GM19395 (cell line): ENCODE results near the gene ERFE.
"Not testable (repeated sequence)": the region's sequence is repeated elsewhere in the genome, so short reads cannot be mapped to it uniquely, and the experiment has no call there.

ENCODE experiments used
- ATAC-seq: cut with Tn5 transposase; IDR thresholded peaks from one replicate; pipeline ENCODE4 v1.9.1; 2021; ENCODE audit warnings: mild to moderate bottlenecking, moderate library complexity; ENCODE audit not compliant: unreplicated experiment

ERFE gene

GRCh38 chr2:238158509-238159070, at the start of gene ERFE:
ERFE (plus strand) TSS chr2:238158970; CDS start chr2:238159008, 38 bp downstream.
- ATAC-seq: no peak

DNA sequence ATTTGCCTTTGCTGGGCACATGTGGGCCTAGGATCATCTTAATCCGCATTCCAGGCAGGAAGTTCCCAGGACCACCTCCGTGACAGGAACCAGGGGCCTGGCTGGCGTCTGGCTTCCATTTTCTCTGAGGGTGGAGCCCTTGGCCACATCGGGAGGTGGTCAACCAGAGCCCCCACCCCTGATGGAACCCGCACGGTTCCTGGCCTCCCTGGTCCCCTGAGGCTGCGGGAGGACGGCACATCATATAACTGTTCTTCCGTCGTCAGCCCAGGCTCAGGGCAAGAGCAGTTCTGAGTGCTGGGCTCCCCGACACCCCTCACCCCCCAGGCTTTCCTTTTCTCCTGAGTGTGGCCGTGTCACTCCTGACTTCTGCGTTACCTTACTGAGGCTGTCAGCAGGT, 45.2 kb upstream of the ERFE start:
- no peak for ATAC-seq

DNA sequence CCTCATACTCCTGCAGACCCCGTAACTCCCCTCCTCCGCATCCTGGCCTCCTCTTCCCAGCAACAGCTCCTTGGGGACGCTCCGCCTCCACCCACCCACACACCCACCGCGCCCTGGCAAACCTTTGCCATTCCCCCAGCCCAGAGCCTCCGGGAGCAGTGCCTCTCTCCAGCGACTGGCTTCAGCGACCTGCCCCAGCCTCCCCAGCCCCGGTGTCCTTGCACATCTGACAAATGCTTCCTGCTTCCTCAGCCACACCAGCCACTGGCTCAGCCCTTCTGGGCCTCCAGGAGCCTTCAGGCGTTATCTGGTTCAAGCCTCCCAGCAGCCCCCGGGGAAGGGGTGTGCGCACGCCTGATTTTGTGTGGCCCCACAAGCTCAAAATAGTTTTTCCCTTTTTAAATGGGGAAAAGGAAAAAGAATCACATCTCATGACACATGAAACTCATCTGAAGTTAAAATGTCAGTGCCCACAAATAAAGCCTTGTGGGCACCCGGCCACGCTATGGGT, 44.4 kb upstream of the ERFE start:
- ATAC-seq: no peak

DNA sequence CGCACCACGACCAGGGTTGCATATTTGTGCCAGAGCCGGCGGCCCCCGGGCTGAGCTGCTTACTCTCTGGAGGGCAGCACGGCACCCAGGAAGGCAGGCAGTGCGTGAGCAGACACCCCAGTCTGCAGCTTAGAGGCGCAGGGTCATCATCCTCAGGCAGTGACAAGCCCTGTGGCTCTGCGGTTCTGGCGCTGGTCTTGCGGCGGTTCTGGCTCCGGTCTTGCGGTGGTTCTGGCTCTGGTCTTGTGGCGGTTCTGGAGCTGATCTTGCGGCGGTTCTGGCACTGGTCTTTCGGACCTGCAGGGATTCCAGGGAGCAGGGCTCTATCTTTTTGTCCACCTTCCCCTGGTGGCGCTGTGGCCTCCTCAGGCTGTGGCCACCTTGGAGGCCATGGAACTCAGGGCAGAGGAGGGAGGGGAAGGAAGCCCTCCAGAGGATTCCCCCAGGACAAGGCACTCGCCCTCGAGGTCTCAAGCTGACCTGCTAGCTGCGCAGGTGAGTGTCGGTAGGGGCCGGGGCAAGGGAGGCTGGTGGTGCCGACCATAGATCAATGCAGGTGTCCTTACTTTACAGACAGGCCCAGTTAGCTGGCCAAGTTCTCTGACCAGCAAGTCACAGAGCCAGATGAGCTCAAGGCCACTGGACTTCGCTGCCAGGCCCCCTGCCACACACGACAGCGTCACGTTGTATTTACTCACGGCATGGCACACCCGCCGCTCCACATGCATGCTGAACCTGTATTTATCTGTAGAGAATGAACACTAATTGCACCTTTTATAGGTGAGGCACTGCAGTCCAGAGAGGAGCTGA, 43.7 kb upstream of the ERFE start:
- no peak for ATAC-seq

- ATAC-seq: not testable (repeated sequence)
Observed at GRCh38 chr2:238115709-238116108, 43.1 kb upstream of the ERFE start.

DNA sequence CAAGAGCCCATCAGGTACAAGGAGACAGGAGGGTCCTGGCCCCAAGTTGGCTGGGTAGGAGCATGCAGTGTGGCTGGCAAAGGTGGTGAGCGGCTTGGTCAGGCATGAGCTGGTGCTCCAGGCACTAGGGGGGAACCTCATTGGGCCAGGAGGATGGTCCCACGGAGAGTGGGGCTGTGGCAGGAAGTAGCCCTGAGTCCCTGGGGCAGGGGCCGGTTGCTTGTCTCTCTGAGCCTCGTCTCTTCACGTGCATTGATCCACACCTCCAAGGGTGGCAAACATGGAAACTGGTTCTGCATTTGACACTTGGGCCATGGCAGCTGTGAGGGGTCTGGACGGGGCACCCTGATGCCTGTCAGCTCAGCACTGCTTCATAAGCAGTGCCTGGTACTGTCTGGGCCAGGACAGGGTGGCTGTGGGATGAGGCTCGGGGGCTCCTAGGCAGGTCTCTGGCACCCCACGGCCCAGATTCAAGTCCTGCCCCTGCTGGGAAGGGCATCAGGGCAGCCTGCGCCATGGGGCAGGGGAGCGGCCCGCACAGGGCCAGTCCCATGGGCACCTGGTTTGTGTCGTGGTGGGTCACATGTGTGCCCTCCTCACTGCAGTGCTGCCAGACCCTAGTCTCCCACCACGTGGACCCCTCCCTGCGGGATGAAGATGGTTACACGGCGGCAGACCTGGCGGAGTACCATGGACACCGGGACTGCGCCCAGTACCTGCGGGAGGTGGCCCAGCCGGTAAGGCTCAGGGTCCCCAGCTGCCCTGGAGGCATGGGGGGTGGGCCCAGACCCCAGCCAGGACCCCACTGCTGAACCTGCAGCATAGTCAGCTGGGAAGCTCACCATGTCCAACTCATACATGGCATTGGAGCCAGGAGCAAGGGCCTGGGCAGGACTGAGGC, 42.2 kb upstream of the ERFE start:
- no peak for ATAC-seq

- ATAC-seq: no peak
Observed at GRCh38 chr2:238117199-238118154, 41.3 kb upstream of the ERFE start.

- no peak for ATAC-seq
Observed at GRCh38 chr2:238119756-238120462, 38.9 kb upstream of the ERFE start.

GRCh38 chr2:238120463-238121298, 38.1 kb upstream of the ERFE start:
- no peak for ATAC-seq

DNA sequence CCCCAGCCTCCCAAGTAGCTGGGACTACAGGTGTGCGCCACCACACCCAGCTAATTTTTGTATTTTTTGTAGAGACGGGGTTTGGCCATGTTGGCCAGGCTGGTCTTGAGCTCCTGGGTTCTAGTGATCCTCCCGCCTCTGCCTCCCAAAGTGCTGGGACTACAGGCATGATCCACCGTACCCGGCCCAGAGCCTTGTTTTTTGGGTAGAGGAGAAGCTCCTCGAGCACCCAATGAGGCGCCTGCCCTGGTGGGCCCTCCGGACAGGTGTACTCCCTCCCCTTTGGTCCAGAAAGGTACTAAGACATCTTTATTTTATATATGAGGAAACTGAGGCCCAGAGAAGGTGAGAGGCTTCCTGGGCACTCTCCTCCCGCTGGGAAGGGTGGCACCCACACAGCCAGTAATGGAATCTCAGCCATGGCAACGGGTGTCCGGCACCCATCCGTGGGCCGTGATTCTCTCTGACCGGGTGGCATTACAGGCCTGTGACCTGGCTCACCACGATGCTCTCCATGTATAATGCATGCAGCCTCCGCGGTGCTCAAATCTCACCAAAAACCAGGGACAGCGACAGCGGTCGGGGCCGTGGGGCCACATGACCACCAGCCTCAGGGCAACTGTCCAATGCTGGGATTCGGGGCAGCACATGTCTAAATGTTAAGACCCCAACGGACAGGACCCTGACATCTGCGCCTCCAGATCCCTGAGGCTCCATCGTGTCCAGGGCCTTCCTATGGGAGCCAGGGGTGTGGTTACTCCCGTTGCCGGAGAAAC, 37.1 kb upstream of the ERFE start:
- ATAC-seq: no peak

DNA sequence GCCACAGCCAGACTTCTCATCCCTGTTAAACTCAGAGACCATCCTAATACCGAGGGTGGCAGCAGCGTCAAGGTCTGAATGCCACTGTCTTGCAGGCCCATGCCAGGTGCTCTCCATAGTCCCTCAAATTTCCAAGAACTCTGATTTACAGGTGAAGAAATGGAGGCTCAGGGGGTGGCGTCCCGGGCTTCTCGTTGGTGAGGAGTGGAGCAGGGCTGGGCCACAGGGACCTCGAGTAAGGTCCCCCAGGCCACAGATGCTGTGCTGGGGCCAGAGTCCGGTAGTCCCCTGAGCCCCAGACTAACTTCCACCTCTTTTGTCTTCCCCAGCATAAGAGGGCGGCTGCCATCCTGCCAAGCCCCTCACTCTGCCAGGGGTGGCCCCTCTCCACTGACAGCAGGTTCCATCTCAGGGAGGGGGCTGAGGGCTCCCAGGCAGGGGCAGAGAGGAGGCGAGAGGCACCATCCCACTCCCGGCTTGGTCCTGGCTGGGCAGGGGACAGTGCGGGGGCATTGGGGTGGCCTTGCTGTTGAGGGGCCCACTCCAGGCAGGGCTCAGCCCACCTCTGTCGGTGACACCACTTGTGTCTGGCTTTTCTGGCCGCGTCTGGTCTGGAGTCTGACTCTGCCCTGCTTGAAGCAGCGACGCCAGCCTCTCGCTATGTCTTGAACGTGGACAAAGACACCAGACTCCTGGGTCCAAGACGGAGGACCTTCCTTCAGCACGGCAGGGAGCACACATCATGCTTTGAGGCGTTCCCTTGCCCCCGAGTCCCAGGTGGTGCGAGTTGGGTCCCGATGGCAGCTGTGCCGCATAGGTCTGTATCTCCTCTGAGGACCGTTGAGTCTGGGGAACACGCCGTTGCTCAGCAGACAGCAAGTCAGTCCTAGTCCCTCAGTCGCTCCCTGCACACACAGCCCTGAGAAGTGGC, 36.2 kb upstream of the ERFE start:
- no peak for ATAC-seq

DNA sequence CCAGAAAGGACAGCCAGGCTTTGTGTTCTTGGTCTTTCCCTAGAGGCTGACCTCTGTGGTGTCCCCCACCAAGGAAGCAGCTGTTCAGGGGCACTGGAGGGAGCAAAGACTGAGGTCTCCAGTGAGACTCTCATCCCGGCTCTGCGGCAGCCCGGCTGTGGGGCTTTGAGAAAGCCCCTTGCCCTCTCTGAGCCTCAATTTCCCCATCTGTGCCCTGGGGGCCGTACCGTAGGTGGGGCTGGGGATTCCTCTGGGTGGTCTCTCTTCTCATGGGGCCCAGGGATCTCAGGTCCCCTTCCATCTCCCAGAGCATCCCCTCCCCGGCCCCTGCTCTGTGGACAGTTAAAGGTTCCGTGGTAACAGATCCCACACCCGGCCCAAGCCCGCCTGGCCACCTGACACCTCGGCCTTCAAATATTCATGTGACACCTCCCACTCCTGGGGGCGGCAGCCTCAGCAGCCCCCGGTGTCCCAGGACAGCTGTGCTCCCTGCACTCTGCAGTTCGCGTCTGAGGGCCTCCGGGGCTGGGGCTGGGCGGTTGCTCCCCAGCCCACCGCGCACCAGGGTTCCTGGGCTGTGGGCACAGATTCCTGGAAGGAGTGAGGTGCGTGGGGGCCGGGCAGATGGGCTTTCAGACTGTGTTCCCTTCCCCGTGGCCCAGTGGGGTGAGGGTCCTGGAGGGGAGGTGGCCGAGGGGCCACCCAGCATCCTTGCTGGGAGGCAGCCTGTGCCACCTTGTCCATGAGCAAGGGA, 35.4 kb upstream of the ERFE start:
- no peak for ATAC-seq

DNA sequence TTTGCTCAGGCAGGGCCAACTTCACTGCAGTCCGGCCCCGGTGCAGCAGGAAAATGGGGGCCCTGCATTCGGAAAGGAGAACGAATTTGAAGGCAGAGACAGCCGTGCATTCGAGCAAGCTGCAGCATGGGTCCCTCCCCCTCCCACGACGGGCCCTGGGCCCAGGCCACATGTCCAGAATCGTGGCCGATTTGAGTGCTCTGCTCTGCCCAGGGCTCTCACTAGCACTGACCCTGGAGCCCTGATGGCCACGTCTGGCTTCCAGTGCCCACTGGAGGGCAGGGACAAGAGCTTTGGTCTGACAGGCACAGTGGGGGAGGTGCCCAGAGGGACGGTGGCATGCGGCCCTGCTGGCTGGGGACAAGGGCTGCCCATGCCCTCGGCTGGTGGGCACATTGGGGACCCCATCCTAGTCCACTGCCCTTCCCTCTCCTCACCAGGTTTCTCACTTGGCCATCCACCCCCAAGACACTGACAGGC, 34.7 kb upstream of the ERFE start:
- no peak for ATAC-seq

GRCh38 chr2:238124488-238125126, 34.2 kb upstream of the ERFE start:
- no peak for ATAC-seq

DNA sequence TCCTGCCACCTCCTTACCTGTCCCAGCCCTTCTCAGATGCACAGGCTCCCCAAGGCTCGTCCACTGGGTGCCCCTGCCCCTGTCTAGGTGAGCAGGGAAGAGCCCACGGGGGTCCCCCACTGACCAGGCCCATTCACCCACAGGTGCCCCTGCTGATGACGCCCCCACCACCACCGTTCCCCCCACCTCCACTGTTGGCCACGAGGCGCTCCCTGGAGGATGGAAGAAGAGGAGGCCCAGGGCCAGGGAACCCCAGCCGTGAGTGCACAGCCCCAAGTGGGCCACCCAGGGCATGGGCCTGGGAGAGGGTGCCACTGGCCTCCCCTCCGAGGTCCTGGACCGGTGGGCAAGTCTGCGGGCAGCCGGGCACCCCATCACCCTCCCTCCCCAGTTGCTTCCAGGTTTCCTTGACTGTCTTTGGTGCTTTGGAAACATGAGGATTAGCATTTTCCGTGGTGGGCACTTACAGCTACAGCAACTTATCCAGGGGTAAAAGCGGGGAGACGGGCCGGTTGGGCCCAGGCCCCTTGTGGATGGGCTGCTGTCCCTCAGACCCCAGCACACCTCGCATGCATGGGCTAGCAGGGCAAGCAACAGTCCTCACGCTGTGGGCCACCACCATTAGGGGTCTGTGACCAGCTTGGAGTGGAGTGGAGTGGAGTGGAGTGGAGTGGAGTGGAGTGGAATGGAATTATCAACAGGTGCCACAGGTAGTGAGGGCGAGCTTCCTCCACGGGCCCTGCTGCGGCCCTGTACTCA, 33.5 kb upstream of the ERFE start:
- no peak for ATAC-seq
